Activated CD8-positive, alpha-beta memory T cell treated with anti-CD3 and anti-CD28 coated beads for 4 hours (primary cell): ENCODE measurements around the gene TAF3.

Source experiments
- DNase-seq, 2 donors: peaks; one replicate each; pipeline ENCODE4 v3.0.0-alpha.2; 2020; ENCODE audit warnings: low read depth in 2 of 2

Gene TAF3

DNA sequence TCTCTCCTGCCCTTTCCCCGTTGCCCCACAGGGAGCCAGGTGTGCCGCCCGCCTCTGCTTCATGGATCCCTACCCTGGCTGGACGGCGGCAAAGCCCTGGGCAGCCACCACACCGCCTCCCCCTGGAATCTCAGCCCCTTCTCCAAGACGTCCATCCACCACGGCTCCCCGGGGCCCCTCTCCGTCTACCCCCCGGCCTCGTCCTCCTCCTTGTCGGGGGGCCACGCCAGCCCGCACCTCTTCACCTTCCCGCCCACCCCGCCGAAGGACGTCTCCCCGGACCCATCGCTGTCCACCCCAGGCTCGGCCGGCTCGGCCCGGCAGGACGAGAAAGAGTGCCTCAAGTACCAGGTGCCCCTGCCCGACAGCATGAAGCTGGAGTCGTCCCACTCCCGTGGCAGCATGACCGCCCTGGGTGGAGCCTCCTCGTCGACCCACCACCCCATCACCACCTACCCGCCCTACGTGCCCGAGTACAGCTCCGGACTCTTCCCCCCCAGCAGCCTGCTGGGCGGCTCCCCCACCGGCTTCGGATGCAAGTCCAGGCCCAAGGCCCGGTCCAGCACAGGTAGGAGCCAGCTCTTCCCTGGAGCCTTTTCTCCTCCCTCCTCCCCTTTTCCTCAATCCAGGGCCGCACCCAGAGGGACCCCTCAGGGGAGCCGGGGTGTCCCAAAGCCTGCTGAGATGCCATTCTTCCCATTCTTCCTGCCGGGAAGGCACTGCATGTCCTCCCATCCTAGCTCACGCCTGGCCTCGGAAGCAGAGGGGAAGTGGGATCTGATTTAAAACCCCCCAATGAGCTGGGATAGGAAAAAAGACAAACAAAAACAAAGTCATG lies 240.2 kb downstream of the TAF3 start:
- no peak for DNase-seq

DNA sequence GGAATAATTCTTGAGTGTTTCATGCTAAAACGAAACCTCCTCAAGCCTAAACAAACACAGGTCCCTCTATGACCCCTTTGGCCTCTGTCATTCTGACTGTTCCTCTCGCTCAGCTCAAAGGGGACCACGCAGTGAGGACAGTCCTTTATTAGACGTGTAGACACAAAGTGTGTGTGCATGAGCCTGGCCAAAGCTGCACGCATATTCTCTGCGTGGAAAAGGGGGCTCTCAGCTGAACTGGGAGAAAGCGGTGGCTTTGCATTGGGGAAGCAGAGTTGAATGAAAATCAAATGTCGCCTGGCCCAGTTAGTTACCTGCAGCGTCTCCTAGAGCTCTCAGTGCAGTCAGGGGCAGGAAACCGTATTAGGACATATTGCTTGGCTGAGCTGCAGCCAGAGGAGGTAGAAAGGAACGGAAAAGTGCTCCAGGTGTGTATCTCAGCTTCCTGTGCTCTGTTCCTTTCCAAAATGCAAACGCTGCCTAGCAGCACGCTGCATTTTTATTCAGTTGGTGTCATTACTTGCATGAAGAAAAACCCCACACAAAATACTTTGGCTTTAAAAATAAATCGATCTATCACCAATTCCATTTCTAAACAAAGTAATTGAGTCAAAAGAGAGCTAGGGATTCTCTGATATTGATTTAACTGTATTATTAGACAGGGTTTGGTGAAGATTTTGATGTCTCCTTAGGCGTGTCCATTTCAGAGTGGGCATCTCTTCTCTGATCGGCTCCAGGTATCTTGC lies 241.1 kb downstream of the TAF3 start:
- no peak for DNase-seq

DNA sequence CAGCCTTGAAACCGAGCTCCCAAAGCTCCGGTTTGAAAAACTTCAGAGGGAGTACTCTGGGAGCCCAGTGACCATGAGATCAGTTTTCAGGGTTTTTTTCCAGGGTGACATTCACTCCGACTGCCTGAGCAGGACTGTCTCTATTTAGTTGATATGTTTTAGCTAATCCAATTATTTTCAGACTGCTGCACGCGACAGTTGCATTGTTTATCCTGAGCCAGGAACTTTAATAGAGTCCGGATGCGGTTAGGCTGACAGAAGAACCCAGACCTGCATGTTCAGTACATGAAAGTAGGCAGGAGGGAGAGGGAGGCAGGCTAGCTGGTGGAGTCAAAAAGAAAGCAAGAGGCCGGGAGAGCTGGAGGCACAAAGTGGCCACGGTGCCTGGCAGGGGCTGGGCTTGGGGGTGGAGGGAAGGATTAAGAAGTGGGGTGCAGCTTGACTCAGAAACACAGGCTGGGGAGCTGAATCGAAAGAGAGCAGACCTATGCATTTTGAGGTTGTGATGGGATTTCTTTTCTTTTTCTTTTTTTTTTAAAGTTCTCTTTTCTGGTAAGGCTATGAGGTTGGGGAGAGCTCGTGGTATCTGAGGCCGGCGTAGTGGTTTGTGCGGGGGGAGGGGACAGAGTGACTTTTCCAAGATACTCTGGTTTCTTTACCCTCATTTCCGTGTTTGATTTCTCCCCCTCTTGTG lies 241.9 kb downstream of the TAF3 start:
- DNase-seq = no peak

DNA sequence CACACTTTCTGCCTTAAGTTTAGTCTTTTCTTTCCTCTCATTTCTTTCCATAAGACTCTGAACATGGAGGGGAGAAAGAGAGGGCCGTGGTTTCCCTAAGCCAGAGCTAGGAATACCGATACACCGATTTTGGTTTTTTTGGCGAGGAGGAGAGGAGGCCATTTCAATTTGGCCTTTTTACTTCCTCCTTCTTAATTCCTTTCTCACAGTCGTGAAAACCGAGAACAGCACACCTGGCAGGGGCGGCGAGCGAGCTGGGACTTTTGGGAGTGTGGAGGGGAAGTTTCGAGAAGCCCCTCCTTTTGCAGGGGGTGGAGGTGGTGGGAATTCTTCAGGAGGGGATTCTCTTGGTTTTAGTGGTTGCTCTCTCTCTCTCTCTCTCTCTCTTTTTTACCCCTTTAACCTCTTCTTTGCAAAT lies 242.4 kb downstream of the TAF3 start:
- no peak for DNase-seq

DNA sequence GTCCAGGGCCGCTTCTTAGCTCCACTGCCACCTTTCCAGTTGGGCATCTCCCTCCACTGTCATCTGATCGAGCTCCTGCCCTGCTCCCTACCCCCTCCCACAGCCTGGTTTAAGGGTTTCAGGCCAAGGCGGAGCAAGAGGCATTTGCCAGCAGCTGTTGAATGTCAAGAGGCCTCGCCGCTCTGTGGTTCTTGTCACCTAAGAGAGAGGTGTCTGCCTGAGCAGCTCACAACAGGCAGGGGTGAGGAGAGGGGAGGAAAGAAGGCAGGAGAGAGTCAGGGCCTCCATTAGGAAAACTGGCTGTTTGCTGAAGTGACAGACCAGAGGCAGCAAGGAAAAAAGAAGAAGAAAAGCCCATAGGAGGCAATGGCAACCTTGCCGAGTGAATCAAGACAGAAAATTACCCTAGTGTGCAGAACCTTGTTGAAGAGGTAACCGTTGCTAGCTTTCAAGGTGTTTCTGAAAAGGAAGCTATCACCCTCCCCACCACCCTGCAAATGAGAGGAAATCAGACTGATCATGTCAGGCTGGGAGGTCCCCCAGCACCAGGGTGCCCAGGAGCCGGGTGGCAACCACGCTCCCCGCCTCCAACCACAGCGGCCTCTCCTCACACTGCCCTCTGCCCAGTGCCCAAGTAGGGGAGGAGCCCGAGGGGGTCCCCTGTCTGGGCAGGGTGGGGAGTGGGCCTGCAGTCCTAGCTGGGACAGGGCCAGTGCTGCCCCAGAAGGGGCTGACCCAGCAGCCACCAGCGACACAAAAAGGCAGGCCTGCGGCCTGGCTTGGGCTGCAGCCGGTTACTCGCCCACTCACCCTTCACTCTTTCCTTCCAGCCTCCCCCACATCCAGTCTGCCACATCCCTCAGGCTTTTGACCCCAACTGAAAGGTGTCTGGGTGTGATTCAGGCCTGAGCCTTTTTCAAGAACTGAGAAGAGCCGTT lies 243.2 kb downstream of the TAF3 start:
- no peak for DNase-seq

DNA sequence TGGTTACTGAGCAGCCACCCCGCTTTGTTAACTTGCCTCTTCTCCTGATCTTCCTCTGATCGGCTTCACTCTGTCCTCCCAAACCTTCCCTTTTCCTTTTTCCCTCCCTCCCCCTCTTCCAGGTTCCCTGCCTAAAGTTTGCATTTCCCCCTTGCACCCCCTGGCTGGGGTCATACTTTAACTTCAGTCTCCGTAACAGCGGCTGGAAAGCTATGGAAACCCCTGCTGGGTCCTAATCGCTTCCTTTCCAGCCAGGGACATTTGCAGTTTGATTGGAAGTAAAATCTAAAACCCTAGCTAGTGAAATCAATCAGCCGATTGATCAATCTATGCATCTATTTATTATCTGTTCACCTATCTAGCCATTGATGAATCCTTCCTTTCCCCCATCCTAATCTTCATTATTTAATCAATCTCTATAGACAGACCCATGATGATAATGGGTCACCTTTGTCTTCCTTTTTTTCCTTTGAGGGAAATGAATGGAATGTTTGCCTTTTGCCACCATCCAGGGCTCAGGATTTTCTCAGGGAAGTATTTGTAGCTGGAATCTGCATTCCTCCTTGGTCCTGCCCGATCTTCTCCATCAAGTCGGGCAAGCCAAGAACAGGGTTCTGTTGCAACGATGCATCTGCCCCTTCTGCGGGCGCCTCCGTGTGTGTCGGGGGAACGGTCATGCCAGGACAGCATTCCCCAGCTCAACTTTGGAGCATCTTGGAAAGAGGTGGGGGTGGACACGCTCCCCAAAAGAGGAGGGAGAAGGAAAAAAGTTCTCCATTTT lies 245.0 kb downstream of the TAF3 start:
- no peak for DNase-seq

DNA sequence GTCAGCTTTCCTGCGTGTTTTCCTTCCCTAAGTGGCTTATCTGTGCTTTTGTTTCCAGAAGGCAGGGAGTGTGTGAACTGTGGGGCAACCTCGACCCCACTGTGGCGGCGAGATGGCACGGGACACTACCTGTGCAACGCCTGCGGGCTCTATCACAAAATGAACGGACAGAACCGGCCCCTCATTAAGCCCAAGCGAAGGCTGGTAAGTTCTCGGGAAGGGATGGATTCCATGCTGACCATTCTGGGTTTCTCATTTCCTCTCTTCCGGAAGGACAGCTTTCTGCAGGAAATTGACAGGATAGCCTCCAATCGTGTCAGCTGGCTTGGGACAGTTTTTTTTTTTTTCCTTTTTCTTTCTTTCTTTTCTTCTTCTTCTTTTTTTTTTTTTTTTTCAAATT lies 245.6 kb downstream of the TAF3 start:
- DNase-seq = no peak

DNA sequence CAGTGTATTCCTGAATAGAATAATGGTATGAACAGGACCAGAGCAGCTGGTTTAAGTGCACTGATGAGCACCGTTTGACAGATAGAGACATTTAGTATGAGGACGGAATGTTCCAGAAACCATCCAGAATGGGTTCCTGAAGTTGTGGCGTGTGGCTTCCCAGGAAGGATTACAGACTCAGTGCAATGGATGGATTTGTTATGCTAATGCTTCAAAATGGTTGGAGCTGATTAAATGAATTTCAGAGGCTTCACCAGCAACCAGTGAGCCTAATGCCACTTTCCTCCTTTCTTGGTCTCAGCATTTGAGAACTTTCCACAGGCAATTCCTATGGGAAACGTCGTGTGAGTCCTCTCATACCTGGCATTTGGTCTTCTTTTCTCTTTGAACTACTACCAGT lies 246.1 kb downstream of the TAF3 start:
- no peak for DNase-seq

DNA sequence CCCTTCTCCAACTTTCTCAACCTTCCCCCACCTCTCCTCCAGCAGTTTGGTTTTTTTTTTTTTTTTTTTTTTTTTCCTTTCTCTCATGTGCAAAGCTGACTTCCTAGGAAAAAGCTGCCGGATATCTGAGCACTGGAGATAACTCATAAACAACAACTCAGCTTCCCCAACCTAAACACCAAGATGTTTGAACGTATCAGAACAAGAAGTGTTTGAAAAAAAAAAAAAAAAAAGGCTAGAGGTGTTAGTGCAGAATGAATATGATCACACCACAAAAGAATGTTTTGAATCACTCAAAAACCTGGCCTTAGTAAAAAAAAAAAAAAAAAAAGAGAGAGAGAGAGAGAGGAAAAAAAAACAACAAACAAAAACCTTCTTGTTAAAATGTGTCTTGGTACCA lies 247.3 kb downstream of the TAF3 start:
- DNase-seq = no peak

DNA sequence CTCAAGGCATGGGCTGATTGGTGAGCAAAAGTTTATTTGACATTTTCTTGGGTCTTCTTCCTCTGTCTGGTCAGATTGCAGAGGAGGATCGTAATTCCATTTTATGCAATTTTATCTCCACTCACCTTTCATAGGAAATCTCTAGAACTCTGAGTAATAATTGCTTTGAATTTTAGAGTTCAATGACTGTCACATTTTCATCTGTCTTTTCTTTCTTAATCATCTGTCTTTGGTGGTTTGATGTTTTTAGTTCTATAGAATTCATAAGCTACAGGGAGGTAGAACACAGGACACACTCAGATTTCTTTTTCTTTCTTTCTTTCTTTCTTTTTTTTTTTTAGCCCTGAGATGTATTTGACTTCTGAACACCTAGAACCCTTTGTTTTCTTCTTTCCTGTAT lies 247.8 kb downstream of the TAF3 start:
- no peak for DNase-seq
